RCC 7860 (cell line): ENCODE data around the gene LNPEP.
"Not testable (repeated sequence)": the region's sequence is repeated elsewhere in the genome, so short reads cannot be mapped to it uniquely, and the experiment has no call there.

ENCODE experiments used
- DNase-seq: peaks from one replicate; pipeline ENCODE4 v3.0.0-alpha.2; 2015; ENCODE audit warnings: low spot score
- FAIRE-seq: peaks from 2 replicates; lab custom pipeline; 2012; peaks lifted over from hg19 to GRCh38; lab: Jason Lieb, UNC

Gene LNPEP

DNA sequence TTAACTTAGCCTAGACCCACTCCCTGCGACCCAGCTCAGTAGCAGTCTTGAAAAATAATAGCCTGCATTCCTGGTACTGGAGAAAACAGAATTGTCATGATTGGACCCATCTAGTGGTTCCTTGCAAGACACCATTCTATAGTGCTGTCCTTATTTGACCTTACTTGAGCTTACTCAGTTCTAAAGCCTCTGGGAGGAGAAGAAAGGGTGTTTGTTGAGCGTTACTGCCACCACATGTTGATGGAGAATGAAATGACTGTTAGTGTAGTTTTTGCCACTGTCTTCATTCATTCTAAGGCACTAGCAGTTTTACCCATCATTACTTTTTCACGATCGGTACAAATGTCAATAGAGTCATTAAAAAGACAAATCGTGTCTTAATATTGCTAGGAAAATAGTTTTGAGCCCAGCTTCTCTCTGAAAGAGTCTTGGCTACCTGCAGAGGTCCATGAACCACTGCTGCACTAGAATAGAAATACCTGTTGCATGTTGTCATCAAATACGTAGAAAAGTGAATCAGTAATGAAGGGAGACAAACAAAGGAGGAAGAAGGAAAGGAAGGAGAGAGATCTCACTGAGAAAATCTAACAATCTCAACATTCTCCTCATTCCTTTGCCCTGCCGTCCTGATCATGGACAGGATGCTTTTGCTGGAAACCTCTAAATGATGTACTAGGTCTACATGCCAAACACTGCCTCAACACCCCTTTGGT, 110.5 kb downstream of the LNPEP start:
- no peak for FAIRE-seq
- peak; percentile 6 for DNase-seq

DNA sequence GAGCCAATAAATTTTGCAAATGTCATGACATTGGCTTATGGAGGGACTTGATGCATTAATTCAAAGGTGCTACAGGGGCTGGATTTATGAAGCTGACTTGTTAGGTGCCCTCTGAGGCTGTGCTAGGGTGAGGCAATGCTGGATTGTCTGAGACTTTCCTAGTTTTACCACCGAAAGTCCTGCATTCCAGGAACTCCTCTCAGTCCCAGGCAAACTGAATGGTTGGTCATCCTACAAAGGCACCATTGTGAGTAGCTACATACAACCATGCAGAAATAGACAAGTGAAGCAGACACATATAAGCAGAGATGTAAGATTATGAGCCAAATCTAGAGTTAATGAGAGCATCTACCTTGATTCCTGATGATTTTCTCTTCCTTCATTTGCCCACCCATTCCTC, 111.2 kb downstream of the LNPEP start:
- no peak for DNase-seq
- FAIRE-seq, result no peak

DNA sequence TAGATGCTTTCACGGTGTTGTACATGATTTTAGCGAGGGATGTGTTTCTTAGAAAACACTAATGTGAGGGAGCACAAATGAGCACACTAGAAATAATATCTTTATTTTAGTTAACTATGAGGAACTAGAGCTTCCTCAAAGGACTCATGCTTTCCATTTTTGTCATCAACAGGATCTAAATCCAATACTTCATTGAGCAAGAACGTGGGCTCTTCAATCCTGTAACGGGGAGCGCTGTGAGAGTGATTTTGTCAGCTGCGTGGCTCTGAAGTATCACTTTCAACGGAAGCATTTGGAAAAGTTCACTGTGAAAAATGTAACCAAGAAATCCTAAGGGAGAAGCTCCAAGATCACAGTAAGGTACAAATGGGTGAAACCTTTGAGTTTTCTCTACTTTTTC, 113.3 kb downstream of the LNPEP start:
- FAIRE-seq (no peak), DNase-seq (no peak)

DNA sequence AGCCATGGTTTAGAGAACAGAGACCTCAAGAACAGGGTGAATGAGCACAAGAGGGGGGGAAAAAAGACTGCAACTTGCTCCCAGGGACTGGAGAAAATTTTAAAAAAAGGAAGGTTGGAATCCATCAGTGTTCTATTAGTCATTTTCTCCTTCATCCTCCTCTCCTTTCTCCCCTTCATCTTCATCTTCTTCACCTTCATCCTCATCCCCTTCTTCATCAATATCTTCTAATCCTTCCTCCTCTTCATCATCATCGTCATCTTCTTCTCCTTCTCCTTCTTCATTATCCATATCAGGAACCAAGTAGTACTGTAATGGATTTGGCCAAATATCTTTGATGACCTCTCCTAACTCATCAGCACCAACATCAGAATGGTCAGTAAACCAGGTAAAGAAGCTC, 120.4 kb downstream of the LNPEP start:
- DNase-seq (no peak), FAIRE-seq (no peak)

DNA sequence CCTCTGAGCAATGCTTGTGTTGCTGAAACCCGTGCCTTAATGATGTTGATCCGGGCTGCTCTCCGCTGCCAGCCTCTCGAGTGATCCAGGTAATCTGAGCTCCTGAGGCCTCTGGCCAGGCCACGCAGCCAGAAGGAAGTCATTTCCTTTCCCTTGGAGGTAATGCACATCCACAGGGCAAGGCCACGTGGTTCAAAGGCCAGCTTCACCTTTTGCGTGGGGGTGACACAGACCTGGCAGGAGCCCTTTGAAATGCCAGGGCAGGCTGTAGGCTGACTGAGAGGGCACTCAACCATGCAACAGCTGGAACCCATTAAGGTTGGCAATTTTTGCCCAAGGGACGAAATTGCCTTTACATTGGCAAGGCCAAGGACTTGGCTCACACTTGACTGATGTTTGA, 126.2 kb downstream of the LNPEP start:
- no peak for FAIRE-seq
- DNase-seq, result no peak

DNA sequence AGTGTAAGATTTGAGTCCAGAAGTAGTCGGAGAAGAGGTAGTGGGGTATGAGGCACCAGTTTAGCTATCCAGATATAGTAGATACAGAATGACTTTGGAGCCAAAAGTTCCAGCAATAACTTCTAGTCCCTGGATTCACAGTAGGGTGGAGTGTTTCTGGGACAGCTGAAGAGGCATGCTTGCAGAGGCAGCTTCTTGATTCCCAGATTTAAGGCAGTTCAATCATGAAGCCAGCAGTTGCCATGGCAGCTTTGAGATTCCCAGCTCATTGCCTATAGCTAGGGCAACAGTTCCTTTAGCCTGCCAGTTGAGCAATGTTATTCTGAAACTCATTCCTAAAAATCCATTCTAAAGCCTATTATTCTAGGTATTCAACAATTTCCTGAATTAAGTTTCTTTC, 127.4 kb downstream of the LNPEP start:
- FAIRE-seq, result no peak
- no peak for DNase-seq

DNA sequence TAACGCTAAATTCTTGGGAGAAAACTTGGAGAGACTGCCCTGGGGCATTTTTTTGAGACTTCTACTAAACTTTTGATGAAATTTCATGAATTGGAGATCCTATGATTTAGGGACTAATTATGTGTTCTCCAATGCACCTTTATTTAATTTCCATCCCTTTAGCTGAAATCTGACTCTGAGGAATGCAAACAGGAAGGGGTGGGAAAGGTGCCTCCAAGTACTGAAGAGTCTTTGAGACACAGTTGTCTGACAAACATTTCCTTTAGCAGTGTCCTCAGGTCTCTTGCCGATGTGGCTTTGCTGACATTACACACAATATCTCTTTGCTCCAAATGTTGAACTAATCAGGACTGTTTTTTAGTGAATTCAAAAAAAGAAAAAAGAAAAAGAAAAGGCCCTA, 129.6 kb downstream of the LNPEP start:
- FAIRE-seq (no peak), DNase-seq (no peak)

DNA sequence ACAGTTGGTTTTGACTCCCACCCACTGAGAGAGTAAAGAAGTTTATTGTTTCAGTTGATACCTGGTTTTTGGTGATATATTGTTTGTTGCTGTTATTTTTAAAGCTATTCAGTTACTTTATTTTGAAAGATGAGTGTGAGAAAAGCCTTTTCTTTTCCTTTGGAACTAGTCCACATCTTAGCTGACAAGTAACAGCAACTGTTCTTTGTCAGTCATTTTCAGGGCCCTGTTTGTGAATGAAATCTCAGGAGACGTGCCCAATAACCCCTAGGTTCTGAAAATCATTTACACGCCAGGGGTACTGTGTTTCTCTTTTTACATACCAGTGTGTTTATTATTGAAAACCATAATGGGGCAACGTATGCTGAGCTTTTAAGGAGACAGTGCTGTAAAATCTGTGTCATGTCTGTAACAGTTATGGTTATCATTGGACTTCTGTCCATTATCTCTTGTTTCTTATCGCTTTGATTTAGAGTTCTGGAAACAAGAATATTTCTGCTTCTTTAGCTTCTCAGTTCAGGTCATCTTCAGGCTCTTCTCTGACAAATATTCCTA, 131.5 kb downstream of the LNPEP start:
- FAIRE-seq (no peak), DNase-seq (no peak)

DNA sequence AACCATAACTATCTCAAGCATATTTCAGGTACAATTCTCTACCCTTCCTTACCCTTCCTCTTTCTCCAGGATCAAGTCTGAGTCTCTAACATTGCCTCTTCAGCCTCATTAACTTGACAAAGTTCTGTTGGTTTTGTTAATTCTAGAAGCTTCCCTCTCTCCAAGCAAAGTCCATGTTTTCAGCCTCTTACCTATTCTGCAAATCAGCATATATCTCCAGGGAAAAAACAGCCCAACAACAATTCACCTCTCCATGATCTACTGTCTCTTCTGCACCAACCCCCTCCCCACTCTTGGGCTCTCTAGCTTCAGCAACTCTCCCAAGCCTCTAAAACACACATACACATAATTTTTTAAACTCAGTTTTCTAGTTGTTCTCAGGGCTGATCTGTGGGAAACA, 134.4 kb downstream of the LNPEP start:
- FAIRE-seq (no peak), DNase-seq (no peak)

DNA sequence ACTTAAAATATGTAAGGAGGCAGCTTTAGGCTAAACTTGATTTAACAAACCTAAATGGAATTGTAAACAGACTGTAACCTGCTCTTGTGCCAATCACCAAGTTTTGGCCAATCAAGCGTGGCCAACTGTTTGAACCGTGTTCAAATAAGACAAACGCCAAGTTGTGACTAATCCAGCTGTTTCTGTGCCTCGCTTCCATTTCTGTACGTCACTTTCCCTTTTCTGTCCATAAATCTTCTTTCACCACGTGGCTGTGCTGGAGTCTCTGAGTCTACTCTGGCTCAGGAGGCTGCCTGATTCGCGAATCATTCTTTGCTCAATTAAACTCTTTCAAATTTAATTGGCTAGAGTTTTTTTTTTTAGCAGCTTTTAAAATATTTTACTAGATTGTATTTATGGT, 135.2 kb downstream of the LNPEP start:
- FAIRE-seq (no peak), DNase-seq (peak; percentile 56)

DNA sequence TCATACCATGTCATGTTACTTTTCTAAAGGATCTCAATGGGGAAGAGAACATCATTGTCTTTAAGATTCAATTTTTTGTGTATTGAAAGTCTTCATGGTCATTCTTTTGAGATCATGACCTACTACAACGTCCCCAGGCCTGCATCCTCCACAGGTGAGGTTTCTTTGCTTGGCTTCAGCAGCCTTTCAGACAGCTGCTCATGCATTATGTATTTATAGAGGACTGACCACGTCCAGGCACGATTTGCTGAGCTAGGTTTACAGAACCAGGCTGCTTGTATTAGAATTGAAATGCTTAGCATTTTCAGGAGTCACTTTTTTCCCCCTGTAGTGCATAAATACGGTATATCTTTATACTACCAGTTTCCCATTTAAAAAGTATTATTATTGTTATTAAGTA, 136.1 kb downstream of the LNPEP start:
- FAIRE-seq, result no peak
- no peak for DNase-seq

DNA sequence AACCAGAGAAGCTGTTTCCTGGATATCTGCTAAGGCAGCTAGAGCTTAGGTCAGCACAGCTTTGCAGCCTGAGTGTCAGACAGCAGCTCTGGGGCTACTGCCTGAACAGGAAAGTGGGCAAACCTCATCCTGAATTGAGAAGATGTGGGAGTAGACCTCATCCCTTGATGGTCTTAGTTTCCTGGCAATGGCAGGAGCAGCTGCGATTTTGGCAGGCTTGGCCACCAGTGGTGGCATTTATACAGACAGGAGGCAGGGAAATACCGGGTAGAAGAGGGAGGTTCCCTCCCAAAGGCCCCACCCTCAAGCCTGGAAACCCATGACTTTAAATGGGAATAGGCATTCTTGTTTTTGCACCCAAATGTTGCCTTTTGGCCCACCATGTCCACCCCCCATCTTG, 136.8 kb downstream of the LNPEP start:
- no peak for FAIRE-seq
- no peak for DNase-seq

DNA sequence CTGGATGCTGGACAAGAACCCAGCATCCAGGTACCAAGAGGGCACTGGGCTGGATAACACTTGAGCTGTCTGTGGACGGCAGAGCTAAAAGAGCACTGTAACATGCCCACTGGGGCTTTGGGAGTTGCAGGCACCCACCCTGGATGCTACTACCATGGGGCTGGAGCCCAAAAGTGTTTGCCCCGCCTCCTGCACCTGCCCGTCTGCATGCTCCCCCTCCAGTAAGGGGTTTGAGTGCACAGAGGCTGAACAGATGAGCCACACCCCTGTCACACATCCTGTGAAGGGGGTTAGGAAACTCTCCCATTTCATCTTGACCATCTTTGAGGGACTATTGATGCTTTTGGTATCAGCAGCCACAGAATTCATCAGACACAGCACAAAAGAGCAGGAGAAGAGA, 137.5 kb downstream of the LNPEP start:
- no peak for DNase-seq
- FAIRE-seq, result no peak

DNA sequence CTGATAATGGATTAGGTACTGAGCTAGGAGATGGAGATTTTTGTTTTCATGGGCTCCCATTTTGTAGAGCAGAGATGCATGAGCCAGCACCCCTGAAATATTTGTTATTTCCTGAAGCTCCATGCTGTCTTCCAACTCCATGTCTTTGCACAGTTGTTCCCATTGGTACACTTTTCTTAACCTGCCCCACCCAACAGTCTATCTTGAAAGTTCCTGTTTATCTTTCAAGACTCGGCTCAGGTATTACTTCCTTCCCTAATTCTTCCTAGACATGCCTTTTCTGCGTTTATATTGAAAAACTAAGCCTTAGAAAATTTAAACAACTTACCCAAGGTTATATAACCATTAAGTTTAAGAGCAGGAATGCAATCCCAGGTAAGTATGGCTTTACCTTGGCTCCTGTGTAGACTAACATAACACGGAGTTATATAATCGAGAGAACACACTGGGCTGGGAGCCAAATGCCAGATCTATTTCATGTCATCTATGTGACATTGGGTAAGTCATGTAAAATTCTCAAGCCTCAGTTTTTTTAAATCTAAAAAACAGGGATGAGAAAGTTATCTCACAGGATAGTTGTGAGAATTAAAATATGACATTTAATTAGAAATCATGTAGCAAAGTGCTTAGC, 139.1 kb downstream of the LNPEP start:
- FAIRE-seq, result no peak
- no peak for DNase-seq

DNA sequence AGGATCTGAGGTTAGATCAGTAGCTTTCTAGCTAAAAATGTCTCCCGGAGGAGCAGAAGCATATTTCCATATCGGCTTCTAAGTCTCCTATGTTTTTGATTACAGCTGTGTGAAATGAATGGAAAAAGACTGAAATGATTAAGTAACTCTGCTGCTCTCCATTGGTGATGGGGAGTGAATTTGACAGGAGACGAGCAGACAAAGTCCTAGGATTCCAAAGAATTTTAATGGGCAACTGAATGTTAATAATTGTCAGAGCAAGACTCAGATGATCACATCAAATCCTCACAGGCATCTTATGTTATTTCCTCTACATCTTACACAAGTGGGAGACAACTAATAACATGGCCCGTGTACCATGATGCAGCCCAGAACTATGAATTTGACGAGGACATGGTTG, 139.8 kb downstream of the LNPEP start:
- peak; percentile 30 for DNase-seq
- FAIRE-seq, result no peak

DNA sequence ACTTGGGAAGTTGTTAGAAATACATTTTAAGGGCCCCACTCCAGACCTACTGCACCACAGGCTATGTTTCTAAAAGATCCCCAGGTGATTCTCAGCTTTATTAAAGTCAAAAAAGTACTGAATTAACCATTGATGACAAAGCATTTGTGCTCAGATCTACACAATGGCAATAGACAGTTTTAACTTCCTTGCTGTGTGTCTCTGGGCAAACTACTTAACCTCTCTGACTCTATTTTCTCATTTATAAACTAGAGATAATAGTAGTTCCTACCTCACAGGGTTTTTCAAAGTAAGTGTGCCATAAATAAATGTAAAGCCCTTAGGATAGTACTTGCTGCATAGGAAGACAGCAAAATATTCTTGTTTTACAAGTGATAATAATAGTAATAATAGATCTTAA, 140.2 kb downstream of the LNPEP start:
- DNase-seq, result no peak

DNA sequence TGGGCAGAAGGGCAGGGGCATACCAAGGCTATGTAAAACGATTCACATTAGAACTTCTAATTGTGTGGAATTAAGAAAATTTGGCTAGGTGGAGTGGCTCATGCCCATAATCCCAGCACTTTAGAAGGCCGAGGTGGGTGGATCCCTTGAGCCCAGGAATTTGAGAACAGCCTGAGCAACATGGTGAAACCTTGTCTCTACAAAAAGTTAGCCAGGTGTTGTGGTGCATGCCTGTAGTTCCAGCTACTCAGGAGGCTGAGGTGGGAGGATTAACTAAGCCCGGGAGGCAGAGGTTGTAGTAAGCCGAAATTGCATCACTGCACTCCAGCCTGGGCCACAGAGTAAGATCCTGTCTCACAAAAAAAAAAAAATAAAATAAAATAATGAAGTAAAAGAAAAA, 141.4 kb downstream of the LNPEP start:
- no peak for DNase-seq
- no peak for FAIRE-seq

More for the DNA sequence above, 140.2 kb downstream of the LNPEP start:
- no peak for FAIRE-seq

DNA sequence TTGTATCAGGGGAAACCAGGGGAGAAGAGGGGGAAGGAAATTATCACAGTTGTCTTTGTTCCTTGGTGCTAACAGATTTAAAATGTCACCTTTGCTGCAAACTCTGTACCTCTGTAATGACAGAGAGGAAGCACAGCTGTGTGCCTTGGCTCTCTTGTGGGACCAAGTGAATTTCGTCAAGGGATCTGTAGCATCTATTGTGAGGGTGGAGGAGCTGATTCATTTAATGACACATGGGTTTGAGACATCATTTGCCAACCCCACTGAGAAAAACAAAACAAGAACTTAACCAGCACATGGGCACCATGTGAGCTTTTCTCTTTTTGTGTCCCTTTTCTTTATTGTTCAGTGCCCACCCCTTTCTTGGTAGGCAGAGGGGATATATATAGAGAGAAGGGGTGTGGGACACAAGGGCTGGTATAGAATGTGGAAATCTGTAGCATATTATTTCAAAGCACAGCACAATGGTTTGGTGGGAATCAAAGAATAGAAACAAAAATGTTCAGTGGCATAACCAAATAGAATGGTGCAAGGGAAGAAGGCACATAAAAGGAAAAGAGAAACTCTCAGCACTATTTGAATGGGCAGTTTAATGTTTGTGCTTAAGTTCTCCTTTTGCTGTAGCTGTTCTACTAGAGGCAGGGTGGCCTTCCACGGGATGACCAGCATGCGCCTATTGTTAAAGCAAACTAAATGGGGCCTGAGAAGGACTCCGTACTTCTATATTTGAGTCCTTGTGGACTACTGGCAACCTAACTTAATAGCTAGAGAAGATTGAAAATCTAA, 143.3 kb downstream of the LNPEP start:
- DNase-seq (no peak), FAIRE-seq (no peak)

DNA sequence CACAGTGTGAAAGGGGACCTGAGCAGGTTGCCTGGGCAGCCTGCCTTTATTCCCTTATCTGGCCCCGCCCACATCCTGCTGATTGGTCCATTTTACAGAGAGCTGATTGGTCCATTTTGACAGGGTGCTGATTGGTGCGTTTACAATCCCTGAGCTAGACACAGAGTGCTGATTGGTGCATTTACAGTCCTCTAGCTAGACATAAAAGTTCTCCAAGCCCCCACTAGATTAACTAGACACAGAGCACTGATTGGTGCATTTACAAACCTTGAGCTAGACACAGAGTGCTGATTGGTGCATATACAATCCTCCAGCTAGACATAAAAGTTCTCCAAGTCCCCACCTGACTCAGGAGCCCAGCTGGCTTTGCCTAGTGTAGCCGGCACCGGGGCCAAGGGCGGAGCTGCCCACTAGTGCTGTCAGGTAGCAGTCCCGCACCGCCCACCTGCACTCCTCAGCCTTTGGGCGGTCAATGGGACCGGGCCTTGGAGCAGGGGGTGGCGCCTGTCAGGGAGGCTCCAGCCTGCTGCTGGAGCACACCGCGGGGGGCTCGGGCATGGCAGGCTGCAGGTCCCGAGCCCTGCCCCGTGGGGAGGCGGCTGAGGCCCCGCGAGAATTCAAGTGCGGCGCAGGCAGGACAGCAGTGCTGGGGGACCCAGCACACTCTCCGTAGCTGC, 149.0 kb downstream of the LNPEP start:
- DNase-seq, FAIRE-seq: not testable (repeated sequence)

DNA sequence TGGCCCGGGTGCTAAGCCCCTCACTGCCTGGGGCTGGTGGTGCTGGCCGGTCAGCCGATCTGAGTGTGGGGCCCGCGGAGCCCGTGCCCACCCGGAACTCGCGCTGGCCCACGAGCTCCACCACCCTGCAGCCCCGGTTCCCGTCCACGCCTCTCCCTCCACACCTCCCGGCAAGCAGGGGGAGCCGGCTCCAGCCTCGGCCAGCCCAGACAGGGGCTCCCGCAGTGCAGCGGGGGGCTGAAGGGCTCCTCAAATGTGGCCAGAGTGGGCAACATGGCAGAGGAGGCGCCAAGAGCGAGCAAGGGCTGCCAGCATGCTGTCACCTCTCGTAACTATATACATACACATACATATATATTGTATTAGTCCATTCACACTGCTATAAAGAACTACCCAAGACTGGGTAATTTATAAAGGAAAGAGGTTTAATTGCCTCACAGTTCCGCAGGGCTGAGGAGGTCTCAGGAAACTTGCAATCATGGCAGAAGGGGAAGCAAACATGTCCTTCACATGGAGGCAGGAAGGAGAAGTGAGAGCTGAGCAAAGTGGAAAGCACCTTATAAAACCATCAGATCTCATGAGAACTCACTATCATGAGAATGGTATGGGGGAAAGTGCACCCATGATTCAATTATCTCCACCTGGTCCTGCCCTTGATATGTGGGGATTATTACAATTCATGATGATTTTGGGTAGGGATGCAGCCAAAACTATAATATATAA, 149.7 kb downstream of the LNPEP start:
- DNase-seq (no peak), FAIRE-seq (no peak)
